Trophoblast cell (in vitro differentiated cells and primary cell): ENCODE data around the gene MKS1. TPM values are rescaled to one million over a fixed set of nuclear protein-coding genes. Genes with fewer than 3 reads are reported as not detected.

ENCODE experiments used
- DNase-seq, 2 donors: peaks; one replicate each; pipeline ENCODE4 v3.0.0-alpha.2; 2016
- H2AFZ ChIP-seq: 2 replicates; pipeline ENCODE4 v1.6.1; 2013; ENCODE audit warnings: low read length, moderate library complexity, mild to moderate bottlenecking; ENCODE audit not compliant: insufficient read depth, poor library complexity
- H2AK5ac ChIP-seq: 2 replicates; pipeline ENCODE4 v1.6.1; 2013; ENCODE audit warnings: mild to moderate bottlenecking, low read length
- H2BK120ac ChIP-seq: 2 replicates; pipeline ENCODE4 v1.6.1; 2013; ENCODE audit warnings: low read length, mild to moderate bottlenecking, moderate library complexity; ENCODE audit not compliant: insufficient read depth, poor library complexity
- H2BK12ac ChIP-seq: 2 replicates; pipeline ENCODE4 v1.6.1; 2013; ENCODE audit warnings: mild to moderate bottlenecking, low read length, moderate library complexity
- H2BK5ac ChIP-seq: 2 replicates; pipeline ENCODE4 v1.6.1; 2013; ENCODE audit warnings: low read length, low read depth, moderate library complexity, mild to moderate bottlenecking; ENCODE audit not compliant: poor library complexity
- H3K14ac ChIP-seq: 2 replicates; pipeline ENCODE4 v1.6.1; 2013; ENCODE audit warnings: mild to moderate bottlenecking, low read length
- H3K18ac ChIP-seq: 2 replicates; pipeline ENCODE4 v1.6.1; 2013; ENCODE audit warnings: mild to moderate bottlenecking, low read length
- H3K23ac ChIP-seq: 2 replicates; pipeline ENCODE4 v1.6.1; 2013; ENCODE audit warnings: low read length
- H3K27ac ChIP-seq: 2 replicates; pipeline ENCODE4 v1.5.1; 2013; ENCODE audit warnings: low read depth, mild to moderate bottlenecking, inconsistent platforms, low read length, moderate library complexity
- H3K27me3 ChIP-seq: 2 replicates; pipeline ENCODE4 v1.6.1; 2013; ENCODE audit warnings: inconsistent platforms, mild to moderate bottlenecking, low read length, moderate library complexity; ENCODE audit not compliant: insufficient read depth
- H3K36me3 ChIP-seq, 2 experiments: 1 replicate in 1 of 2; 2 replicates in 1 of 2; pipeline ENCODE4 v1.6.1; 2013; ENCODE audit warnings: low read length in 2 of 2, mild to moderate bottlenecking in 2 of 2, moderate library complexity in 1 of 2; ENCODE audit not compliant: insufficient read depth in 2 of 2, control insufficient read depth in 1 of 2
- H3K4ac ChIP-seq: 2 replicates; pipeline ENCODE4 v1.6.1; 2013; ENCODE audit warnings: low read depth, mild to moderate bottlenecking, low read length, moderate library complexity
- H3K4me1 ChIP-seq, 2 experiments: 1 replicate in 1 of 2; 2 replicates in 1 of 2; pipeline ENCODE4 v1.6.1; 2013; ENCODE audit warnings: low read length in 2 of 2, mild to moderate bottlenecking in 2 of 2, moderate library complexity in 1 of 2; ENCODE audit not compliant: insufficient read depth in 2 of 2, control insufficient read depth in 1 of 2
- H3K4me2 ChIP-seq: 2 replicates; pipeline ENCODE4 v1.6.1; 2013; ENCODE audit warnings: inconsistent platforms, mild to moderate bottlenecking, low read length, moderate library complexity
- H3K4me3 ChIP-seq: 2 replicates; pipeline ENCODE4 v1.5.1; 2013; ENCODE audit warnings: mild to moderate bottlenecking, low read depth, low read length, inconsistent platforms
- H3K79me1 ChIP-seq: one replicate; pipeline ENCODE4 v1.6.1; 2013; ENCODE audit warnings: low read length
- H3K79me2 ChIP-seq: 2 replicates; pipeline ENCODE4 v1.6.1; 2013; ENCODE audit warnings: low read length, mild to moderate bottlenecking; ENCODE audit not compliant: control insufficient read depth, insufficient read depth, poor library complexity
- H3K9ac ChIP-seq: 2 replicates; pipeline ENCODE4 v1.6.1; 2013; ENCODE audit warnings: mild to moderate bottlenecking, low read length
- H3K9me3 ChIP-seq: 2 replicates; pipeline ENCODE4 v1.6.1; 2013; ENCODE audit warnings: low read depth, mild to moderate bottlenecking, control low read depth, inconsistent platforms, low read length; ENCODE audit not compliant: insufficient read depth
- H4K12ac ChIP-seq: 2 replicates; pipeline ENCODE4 v1.6.1; 2013; ENCODE audit warnings: low read depth, mild to moderate bottlenecking, low read length, moderate library complexity
- H4K8ac ChIP-seq: 2 replicates; pipeline ENCODE4 v1.6.1; 2013; ENCODE audit warnings: low read depth, mild to moderate bottlenecking, low read length, moderate library complexity
- H4K91ac ChIP-seq: one replicate; pipeline ENCODE4 v1.6.1; 2013; ENCODE audit warnings: low read depth, mild to moderate bottlenecking, low read length, moderate library complexity
- WGBS: extraction: QIAGEN DNeasy Blood & Tissue Kit; methylation state at CpG from one replicate; pipeline ENCODE4 v1.1.7; 2013; ENCODE audit warnings: missing lambda C conversion rate; ENCODE audit not compliant: insufficient read length, insufficient coverage; ENCODE audit errors: extremely low coverage; 5-methylcytosine and 5-hydroxymethylcytosine counted together
- polyA plus RNA-seq: library from polyadenylated mRNA; stranded (reverse); fragments of 200-250 nt; gene quantifications from 2 replicates; pipeline ENCODE4 v1.2.3, GENCODE V29; 2013

The MKS1 gene
- polyA plus RNA-seq, result 6.8 and 7.1 TPM in 2 replicates

DNA sequence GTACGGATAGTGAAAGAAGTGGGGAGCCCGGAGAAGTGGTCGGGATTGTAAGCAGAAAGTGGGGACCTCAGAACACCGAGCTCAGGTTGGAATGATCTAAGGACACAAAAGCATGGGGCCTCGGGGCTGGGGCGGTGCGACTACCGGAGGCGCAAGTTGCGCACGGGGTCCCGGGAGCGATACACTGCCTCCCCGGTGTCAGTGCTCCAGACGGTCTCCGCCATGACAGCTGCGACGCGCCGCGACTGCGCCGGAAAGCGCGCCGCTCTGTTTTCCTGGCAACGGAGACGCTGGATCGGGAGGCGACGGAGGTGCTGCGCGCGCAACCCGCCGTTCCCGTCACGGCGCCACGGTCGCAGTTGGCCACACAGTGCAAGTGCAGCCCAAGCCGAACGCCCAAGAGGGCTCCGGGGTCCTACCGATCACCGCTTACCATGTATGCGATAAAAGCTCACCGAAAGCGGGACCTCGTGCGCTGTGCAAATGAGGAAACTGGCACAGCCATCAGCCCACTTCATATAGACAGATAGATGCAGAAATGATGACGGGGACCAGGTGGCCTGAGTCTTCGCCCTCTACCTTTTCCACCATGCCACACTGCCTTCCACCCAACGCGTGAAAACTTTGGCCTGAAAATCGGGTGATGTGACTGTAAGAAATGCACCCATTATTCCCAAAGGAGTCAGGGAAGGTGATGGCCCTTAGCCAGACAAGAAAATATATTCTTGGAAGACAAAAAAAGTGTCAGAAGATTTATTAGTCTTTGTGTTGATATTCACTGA, at the start of gene MKS1:
Gene MKS1 (minus strand): TSS at position 249 of the 782 bp plus-strand sequence. CDS start 25 bp downstream, at position 224.
- H2BK5ac ChIP-seq, result no peak within 1 kb of the TSS
- H3K79me1 ChIP-seq, result peaks cover 2% of the 10 kb centered on the region
- peaks cover 2 to 3% of the 10 kb centered on the region in 2 experiments for H3K4me1 ChIP-seq
- H4K8ac ChIP-seq, result peak within 1 kb of the TSS; percentile 92
- peak; percentile 97 for DNase-seq
- H3K27me3 ChIP-seq, result no peaks in the 10 kb centered on the region
- peak within 1 kb of the TSS; percentile 38 for H4K91ac ChIP-seq
- H3K79me2 ChIP-seq, result peaks cover 2% of the 10 kb centered on the region
- peak within 1 kb of the TSS; percentile 51 for H3K18ac ChIP-seq
- no peak within 1 kb of the TSS for H2BK12ac ChIP-seq
- H3K23ac ChIP-seq, result no peak within 1 kb of the TSS
- peak within 1 kb of the TSS; percentile 88 for H3K4me3 ChIP-seq
- H3K36me3 ChIP-seq, result no peaks in the 10 kb centered on the region
- no peaks in the 10 kb centered on the region for H3K9me3 ChIP-seq
- no peak within 1 kb of the TSS for H2BK120ac ChIP-seq
- peak within 1 kb of the TSS; percentile 84 for H2AFZ ChIP-seq
- H3K9ac ChIP-seq, result peak within 1 kb of the TSS; percentile 87
- H3K4ac ChIP-seq, result no peak within 1 kb of the TSS
- peak within 1 kb of the TSS; percentile 72 for H4K12ac ChIP-seq
- no peak within 1 kb of the TSS for H3K27ac ChIP-seq
- no peak within 1 kb of the TSS for H2AK5ac ChIP-seq
- peak within 1 kb of the TSS; percentile 53 for H3K14ac ChIP-seq
- WGBS, result no CpG with 5 or more reads among the region's 56 CpGs
- peak within 1 kb of the TSS; percentile 84 for H3K4me2 ChIP-seq

DNA sequence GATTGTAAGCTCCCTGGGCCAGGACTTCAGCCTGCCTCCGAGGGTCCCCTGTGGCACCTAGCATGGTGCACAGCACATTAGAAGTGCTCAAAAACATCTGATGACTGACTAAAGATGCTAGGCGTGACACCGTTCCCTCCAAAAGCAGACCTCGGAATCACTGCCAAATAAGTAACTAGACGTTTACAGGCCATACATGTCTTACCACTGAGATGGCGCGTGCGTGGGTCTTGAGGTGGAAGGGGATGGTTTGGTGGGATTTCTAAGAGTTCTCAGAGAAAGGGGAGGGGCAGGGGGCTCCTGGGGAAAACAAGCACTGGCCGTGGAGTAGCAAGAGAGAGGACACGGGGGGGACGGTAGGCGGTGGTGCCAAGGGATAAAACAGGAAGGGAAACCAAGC, 49.3 kb upstream of the MKS1 start:
- H3K27ac ChIP-seq, result no peak overlapping the region
- H3K36me3 ChIP-seq, result no peaks in the 10 kb centered on the region
- H4K12ac ChIP-seq, result no peak overlapping the region
- H3K4me1 ChIP-seq, result no peaks in the 10 kb centered on the region
- H3K4me3 ChIP-seq, result no peak overlapping the region
- H3K27me3 ChIP-seq, result no peaks in the 10 kb centered on the region
- no peak overlapping the region for H2AK5ac ChIP-seq
- WGBS, result no CpG with 5 or more reads among the region's 12 CpGs
- no peak overlapping the region for H3K4me2 ChIP-seq
- H4K8ac ChIP-seq, result no peak overlapping the region
- H3K14ac ChIP-seq, result no peak overlapping the region
- no peak overlapping the region for H3K18ac ChIP-seq
- no peaks in the 10 kb centered on the region for H3K79me1 ChIP-seq
- no peak overlapping the region for H2BK12ac ChIP-seq
- H2BK120ac ChIP-seq, result no peak overlapping the region
- H3K4ac ChIP-seq, result no peak overlapping the region
- no peak overlapping the region for H4K91ac ChIP-seq
- H2BK5ac ChIP-seq, result no peak overlapping the region
- peaks cover 4% of the 10 kb centered on the region for H3K9me3 ChIP-seq
- DNase-seq, result no peak
- no peak overlapping the region for H2AFZ ChIP-seq
- no peaks in the 10 kb centered on the region for H3K79me2 ChIP-seq
- no peak overlapping the region for H3K23ac ChIP-seq
- H3K9ac ChIP-seq, result no peak overlapping the region

DNA sequence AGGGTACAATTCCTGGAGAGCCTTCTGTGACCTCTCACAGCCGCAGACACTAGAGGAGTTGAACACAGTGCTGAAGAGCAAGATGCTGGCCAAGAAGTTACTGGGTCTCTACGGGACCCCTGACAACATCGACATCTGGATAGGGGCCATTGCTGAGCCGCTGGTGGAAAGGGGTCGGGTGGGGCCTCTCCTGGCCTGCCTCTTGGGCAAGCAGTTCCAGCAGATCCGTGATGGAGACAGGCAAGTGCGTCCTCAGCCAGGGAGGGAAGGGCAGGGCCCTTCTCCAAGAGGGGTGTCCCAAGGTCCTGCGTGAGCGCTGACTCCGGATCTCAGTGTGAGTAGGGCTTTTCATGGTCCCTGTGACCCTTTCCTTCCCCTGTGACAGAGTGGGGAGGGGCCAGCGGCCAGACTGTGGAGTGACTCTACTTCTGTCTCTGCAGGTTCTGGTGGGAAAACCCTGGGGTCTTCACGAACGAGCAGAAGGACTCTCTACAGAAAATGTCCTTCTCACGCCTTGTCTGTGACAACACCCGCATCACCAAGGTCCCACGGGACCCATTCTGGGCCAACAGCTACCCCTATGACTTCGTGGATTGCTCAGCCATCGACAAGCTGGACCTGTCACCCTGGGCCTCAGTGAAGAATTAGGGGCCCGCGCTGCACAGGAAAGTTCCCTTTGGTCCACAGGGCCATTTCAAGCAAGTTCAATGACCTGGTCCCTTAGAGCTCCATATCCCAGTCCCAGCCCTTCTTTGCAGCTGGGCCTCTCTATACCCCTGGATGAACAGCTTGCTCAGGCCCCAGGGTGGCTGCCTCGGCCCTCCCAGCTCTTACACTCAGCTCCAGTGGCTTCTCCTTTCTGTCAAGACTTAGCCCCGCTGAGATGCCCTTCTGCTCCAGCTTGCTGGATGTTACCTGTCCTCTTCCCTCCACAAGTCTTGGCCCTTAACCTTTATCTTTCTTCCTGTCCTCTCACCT, 48.6 kb upstream of the MKS1 start:
- H3K4me2 ChIP-seq, result no peak overlapping the region
- no peak overlapping the region for H2AK5ac ChIP-seq
- H3K4me1 ChIP-seq, result no peaks in the 10 kb centered on the region
- no peaks in the 10 kb centered on the region for H3K27me3 ChIP-seq
- H3K79me1 ChIP-seq, result no peaks in the 10 kb centered on the region
- H3K9ac ChIP-seq, result no peak overlapping the region
- no peak overlapping the region for H2AFZ ChIP-seq
- no peak overlapping the region for H3K18ac ChIP-seq
- no peaks in the 10 kb centered on the region for H3K36me3 ChIP-seq
- WGBS, result no CpG with 5 or more reads among the region's 22 CpGs
- H3K27ac ChIP-seq, result no peak overlapping the region
- H3K9me3 ChIP-seq, result peaks cover 4% of the 10 kb centered on the region
- H4K91ac ChIP-seq, result no peak overlapping the region
- no peak overlapping the region for H4K8ac ChIP-seq
- no peak overlapping the region for H2BK120ac ChIP-seq
- no peak overlapping the region for H2BK5ac ChIP-seq
- no peak overlapping the region for H3K23ac ChIP-seq
- DNase-seq, result no peak
- H4K12ac ChIP-seq, result no peak overlapping the region
- no peak overlapping the region for H2BK12ac ChIP-seq
- no peak overlapping the region for H3K4me3 ChIP-seq
- H3K79me2 ChIP-seq, result no peaks in the 10 kb centered on the region
- H3K4ac ChIP-seq, result no peak overlapping the region
- no peak overlapping the region for H3K14ac ChIP-seq

GRCh38 chr17:58265902-58266875, 47.1 kb upstream of the MKS1 start:
- no peak overlapping the region for H3K27ac ChIP-seq
- H3K27me3 ChIP-seq, result no peaks in the 10 kb centered on the region
- no peak for DNase-seq
- no peak overlapping the region for H2AK5ac ChIP-seq
- H2BK12ac ChIP-seq, result no peak overlapping the region
- no peak overlapping the region for H4K8ac ChIP-seq
- H2BK120ac ChIP-seq, result no peak overlapping the region
- no peaks in the 10 kb centered on the region for H3K79me2 ChIP-seq
- no peak overlapping the region for H4K91ac ChIP-seq
- no peak overlapping the region for H2BK5ac ChIP-seq
- H3K18ac ChIP-seq, result no peak overlapping the region
- H3K14ac ChIP-seq, result no peak overlapping the region
- H3K4me1 ChIP-seq, result no peaks in the 10 kb centered on the region
- H3K9me3 ChIP-seq, result peaks cover 4% of the 10 kb centered on the region
- no peak overlapping the region for H3K23ac ChIP-seq
- no peak overlapping the region for H3K4me2 ChIP-seq
- no peaks in the 10 kb centered on the region for H3K36me3 ChIP-seq
- no peak overlapping the region for H3K9ac ChIP-seq
- H3K4ac ChIP-seq, result no peak overlapping the region
- no CpG with 5 or more reads among the region's 7 CpGs for WGBS
- H3K4me3 ChIP-seq, result no peak overlapping the region
- H4K12ac ChIP-seq, result no peak overlapping the region
- H3K79me1 ChIP-seq, result no peaks in the 10 kb centered on the region
- no peak overlapping the region for H2AFZ ChIP-seq
